Upper lobe of left lung (tissue), 6 donors: ENCODE measurements around the gene LECT2. TPM values are rescaled to one million over a fixed set of nuclear protein-coding genes. Genes with fewer than 3 reads are reported as not detected.

Source experiments
- ATAC-seq, 2 donors: fragments of 200-7000 bp; cut with Tn5 transposase; one replicate each; pipeline ENCODE4 v1.9.1; 2022; ENCODE audit warnings: mild to moderate bottlenecking in 2 of 2, moderate library complexity in 2 of 2; ENCODE audit not compliant: low FRiP score in 2 of 2
- DNase-seq, 2 donors: peaks; one replicate each; pipeline ENCODE4 v3.0.0-alpha.2; 2019 to 2020
- H3K27ac ChIP-seq, 4 donors: fragments of 200-600 bp; sonication (generic); one replicate each; pipeline ENCODE4 v1.5.1; 2016 to 2019
- H3K27me3 ChIP-seq, 4 donors: fragments of 200-600 bp; sonication (generic); one replicate each; pipeline ENCODE4 v1.5.1; 2017 to 2019
- H3K36me3 ChIP-seq, 4 donors: fragments of 200-600 bp; sonication (generic); one replicate each; pipeline ENCODE4 v1.5.1; 2016 to 2019
- H3K4me1 ChIP-seq, 4 donors: fragments of 200-600 bp; sonication (generic); one replicate each; pipeline ENCODE4 v1.5.1; 2018 to 2019
- H3K4me3 ChIP-seq, 4 donors: fragments of 200-600 bp; sonication (generic); one replicate each; pipeline ENCODE4 v1.5.1; 2017 to 2019; ENCODE audit warnings: mild to moderate bottlenecking in 2 of 4, moderate library complexity in 1 of 4
- H3K9me3 ChIP-seq, 4 donors: fragments of 200-600 bp; sonication (generic); one replicate each; pipeline ENCODE4 v1.5.1; 2018 to 2019
- CTCF ChIP-seq, 6 experiments: fragments of 450-650 bp in 4 of 6; fragments of 200-600 bp in 2 of 6; sonication (generic) in 2 of 6; IDR thresholded peaks; one replicate each; pipeline ENCODE4 v1.5.1; 2016 to 2019; ENCODE audit warnings: antibody characterized with exemption in 6 of 6
- EP300 ChIP-seq, 4 donors: sonication (generic); formaldehyde crosslinking; IDR thresholded peaks; one replicate each; pipeline ENCODE4 v1.5.1; 2017; ENCODE audit warnings: antibody characterized with exemption in 4 of 4, control low read depth in 2 of 4
- POLR2A ChIP-seq, 4 donors: fragments of 450-650 bp; IDR thresholded peaks; one replicate each; pipeline ENCODE4 v1.5.1; 2016 to 2017; ENCODE audit warnings: antibody characterized with exemption in 4 of 4, mild to moderate bottlenecking in 2 of 4
- POLR2AphosphoS5 ChIP-seq, 2 donors: sonication (generic); formaldehyde crosslinking; IDR thresholded peaks; one replicate each; pipeline ENCODE4 v1.5.1; 2017; ENCODE audit warnings: antibody characterized with exemption in 2 of 2
- WGBS, 2 donors: methylation state at CpG; one replicate each; pipeline ENCODE4 v1.1.5; 2017 to 2018; 5-methylcytosine and 5-hydroxymethylcytosine counted together
- total RNA-seq, 6 donors: library from RNA; depleted of rRNA in 4 of 6; stranded (reverse); fragments of >200 nt in 4 of 6; gene quantifications; one replicate each; pipeline versions ENCODE4 v1.1.0 to v1.2.1, GENCODE V29; 2016 to 2021
- donor health status: DM: no; HTN: no; CAD: no; lungs with moderate emphysema.
- donor health status: DM: no; HTN: yes; CAD: no; lungs with severe emphysema.

LECT2 gene
- total RNA-seq, 6 donors from 2014 or later: not detected

- DNase-seq (no peak), ATAC-seq (no peak)
- no peak overlapping the region for H3K4me3 ChIP-seq
- H3K27me3 ChIP-seq: no peaks in the 10 kb centered on the region
- 54 to 60% methylated on average over 4 of the region's 4 CpGs for WGBS, 2 donors
- H3K9me3 ChIP-seq: no peaks in the 10 kb centered on the region
- H3K36me3 ChIP-seq: no peaks in the 10 kb centered on the region
- H3K27ac ChIP-seq: no peak overlapping the region
- no peak for TF ChIP-seq POLR2AphosphoS5 (IDR thresholded peaks at IDR 0.05)
- no peak for TF ChIP-seq POLR2A (IDR thresholded peaks at IDR 0.05)
- no peaks in the 10 kb centered on the region for H3K4me1 ChIP-seq
Measured at GRCh38 chr5:135913713-135914626, 40.8 kb downstream of the LECT2 start.

GRCh38 chr5:135905144-135905543 is 49.6 kb downstream of the LECT2 start:
- peaks cover 0 to 2% (median 0%) of the 10 kb centered on the region in 4 donors for H3K27me3 ChIP-seq
- no peak overlapping the region for H3K4me3 ChIP-seq
- H3K27ac ChIP-seq: no peak overlapping the region
- no peaks in the 10 kb centered on the region for H3K36me3 ChIP-seq
- ATAC-seq: no peak
- no peaks in the 10 kb centered on the region for H3K4me1 ChIP-seq
- no peak for DNase-seq
- 62 to 69% methylated on average over 1 of the region's 1 CpG for WGBS, 2 donors
- H3K9me3 ChIP-seq: no peaks in the 10 kb centered on the region
- no peak for TF ChIP-seq EP300 (IDR thresholded peaks at IDR 0.05)
- no peak for TF ChIP-seq POLR2AphosphoS5 (IDR thresholded peaks at IDR 0.05)
- TF ChIP-seq CTCF (IDR thresholded peaks at IDR 0.05): no peak
- no peak for TF ChIP-seq POLR2A (IDR thresholded peaks at IDR 0.05)

- 45 to 57% methylated on average over 3 of the region's 3 CpGs for WGBS, 2 donors
- no peak overlapping the region for H3K27ac ChIP-seq
- H3K9me3 ChIP-seq: no peaks in the 10 kb centered on the region
- ATAC-seq (no peak), DNase-seq (no peak)
- no peaks in the 10 kb centered on the region for H3K4me1 ChIP-seq
- peaks cover 0 to 2% (median 0%) of the 10 kb centered on the region in 4 donors for H3K27me3 ChIP-seq
- no peaks in the 10 kb centered on the region for H3K36me3 ChIP-seq
- no peak for TF ChIP-seq POLR2AphosphoS5 (IDR thresholded peaks at IDR 0.05)
- no peak for TF ChIP-seq POLR2A (IDR thresholded peaks at IDR 0.05)
- no peak for TF ChIP-seq EP300 (IDR thresholded peaks at IDR 0.05)
- TF ChIP-seq CTCF (IDR thresholded peaks at IDR 0.05): no peak
- H3K4me3 ChIP-seq: no peak overlapping the region
Measured at GRCh38 chr5:135901633-135902032, 53.1 kb downstream of the LECT2 start.

- DNase-seq (no peak), ATAC-seq (no peak)
- H3K9me3 ChIP-seq: no peaks in the 10 kb centered on the region
- peaks cover 0 to 2% (median 0%) of the 10 kb centered on the region in 4 donors for H3K27me3 ChIP-seq
- H3K36me3 ChIP-seq: no peaks in the 10 kb centered on the region
- H3K4me1 ChIP-seq: no peaks in the 10 kb centered on the region
- WGBS, 2 donors: 69 to 73% methylated on average over 3 of the region's 3 CpGs
- TF ChIP-seq POLR2A (IDR thresholded peaks at IDR 0.05): no peak
- no peak for TF ChIP-seq EP300 (IDR thresholded peaks at IDR 0.05)
- no peak for TF ChIP-seq POLR2AphosphoS5 (IDR thresholded peaks at IDR 0.05)
- TF ChIP-seq CTCF (IDR thresholded peaks at IDR 0.05): no peak
- H3K4me3 ChIP-seq: no peak overlapping the region
- no peak overlapping the region for H3K27ac ChIP-seq
Measured at GRCh38 chr5:135900276-135900675, 54.5 kb downstream of the LECT2 start.

- TF ChIP-seq EP300 (IDR thresholded peaks at IDR 0.05) (no peak), POLR2AphosphoS5 (IDR thresholded peaks at IDR 0.05) (no peak), CTCF (IDR thresholded peaks at IDR 0.05) (no peak), POLR2A (IDR thresholded peaks at IDR 0.05) (no peak)
- no peaks in the 10 kb centered on the region for H3K36me3 ChIP-seq
- ATAC-seq (no peak), DNase-seq (no peak)
- H3K4me3 ChIP-seq: no peak overlapping the region
- no peak overlapping the region for H3K27ac ChIP-seq
- H3K27me3 ChIP-seq: peaks cover 0 to 2% (median 0%) of the 10 kb centered on the region in 4 donors
- no peaks in the 10 kb centered on the region for H3K9me3 ChIP-seq
- 80 to 81% methylated on average over 5 to 6 of the region's 6 CpGs for WGBS, 2 donors
- no peaks in the 10 kb centered on the region for H3K4me1 ChIP-seq
Measured at GRCh38 chr5:135898651-135899050, 56.1 kb downstream of the LECT2 start.

Other genes with a start within 250 kb of the LECT2 start
- not detected for gene SLC25A48, start 120.3 kb downstream of the LECT2 start, total RNA-seq
- not detected for gene IL9, start 59.1 kb downstream of the LECT2 start, total RNA-seq
- gene TGFBI, start 74.0 kb upstream of the LECT2 start, total RNA-seq: 100 to 1,000 TPM in 3 of 6 donors, 10 to 100 TPM in 3; 51.0 to 189 (median 126) TPM
- 10 to 100 TPM; 14.6 to 54.3 (median 45.1) TPM for gene SMAD5, start 177.9 kb upstream of the LECT2 start, total RNA-seq
- gene SMIM32, start 238.2 kb upstream of the LECT2 start, total RNA-seq: not detected